GM12864 (cell line): ENCODE data around the gene PPFIA2.
"Not testable (repeated sequence)": the region's sequence is repeated elsewhere in the genome, so short reads cannot be mapped to it uniquely, and the experiment has no call there.

Experiments used
- DNase-seq: peaks from one replicate; pipeline ENCODE4 v3.0.0-alpha.2; 2011; ENCODE audit warnings: low read depth
- H3K4me3 ChIP-seq: 2 replicates; pipeline ENCODE4 v1.5.1; 2011; ENCODE audit warnings: mild to moderate bottlenecking, low read depth, low read length, control low read depth
- TF ChIP-seq, protein P1 (sequence below): IDR thresholded peaks from 2 replicates; pipeline ENCODE4 v1.5.1; 2011; ENCODE audit warnings: low read depth, mild to moderate bottlenecking, moderate library complexity, low read length, control low read depth, inconsistent platforms; ENCODE audit errors: missing control alignments

The PPFIA2 gene

DNA sequence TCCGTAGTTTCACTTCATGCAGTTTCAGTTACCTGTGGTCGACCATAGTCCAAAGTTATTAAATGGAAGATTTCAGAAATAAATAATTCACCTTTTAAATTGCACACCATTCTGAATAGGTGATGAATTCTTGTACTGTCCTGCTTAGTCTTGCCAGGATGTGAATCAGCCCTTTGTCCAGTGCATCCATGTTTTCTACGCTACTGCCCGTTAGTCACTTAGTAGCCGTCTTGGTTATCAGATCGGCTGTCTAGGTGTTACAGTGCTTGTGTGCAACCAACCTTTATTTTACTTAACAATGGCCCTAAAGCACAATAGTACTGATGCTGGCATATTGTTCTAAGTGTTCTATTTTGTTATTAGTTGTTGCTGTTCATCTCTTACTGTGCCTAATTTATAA lies 534.5 kb downstream of the PPFIA2 start:
- TF ChIP-seq, protein P1, sequence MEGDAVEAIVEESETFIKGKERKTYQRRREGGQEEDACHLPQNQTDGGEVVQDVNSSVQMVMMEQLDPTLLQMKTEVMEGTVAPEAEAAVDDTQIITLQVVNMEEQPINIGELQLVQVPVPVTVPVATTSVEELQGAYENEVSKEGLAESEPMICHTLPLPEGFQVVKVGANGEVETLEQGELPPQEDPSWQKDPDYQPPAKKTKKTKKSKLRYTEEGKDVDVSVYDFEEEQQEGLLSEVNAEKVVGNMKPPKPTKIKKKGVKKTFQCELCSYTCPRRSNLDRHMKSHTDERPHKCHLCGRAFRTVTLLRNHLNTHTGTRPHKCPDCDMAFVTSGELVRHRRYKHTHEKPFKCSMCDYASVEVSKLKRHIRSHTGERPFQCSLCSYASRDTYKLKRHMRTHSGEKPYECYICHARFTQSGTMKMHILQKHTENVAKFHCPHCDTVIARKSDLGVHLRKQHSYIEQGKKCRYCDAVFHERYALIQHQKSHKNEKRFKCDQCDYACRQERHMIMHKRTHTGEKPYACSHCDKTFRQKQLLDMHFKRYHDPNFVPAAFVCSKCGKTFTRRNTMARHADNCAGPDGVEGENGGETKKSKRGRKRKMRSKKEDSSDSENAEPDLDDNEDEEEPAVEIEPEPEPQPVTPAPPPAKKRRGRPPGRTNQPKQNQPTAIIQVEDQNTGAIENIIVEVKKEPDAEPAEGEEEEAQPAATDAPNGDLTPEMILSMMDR, result no peak
- no peak for DNase-seq

DNA sequence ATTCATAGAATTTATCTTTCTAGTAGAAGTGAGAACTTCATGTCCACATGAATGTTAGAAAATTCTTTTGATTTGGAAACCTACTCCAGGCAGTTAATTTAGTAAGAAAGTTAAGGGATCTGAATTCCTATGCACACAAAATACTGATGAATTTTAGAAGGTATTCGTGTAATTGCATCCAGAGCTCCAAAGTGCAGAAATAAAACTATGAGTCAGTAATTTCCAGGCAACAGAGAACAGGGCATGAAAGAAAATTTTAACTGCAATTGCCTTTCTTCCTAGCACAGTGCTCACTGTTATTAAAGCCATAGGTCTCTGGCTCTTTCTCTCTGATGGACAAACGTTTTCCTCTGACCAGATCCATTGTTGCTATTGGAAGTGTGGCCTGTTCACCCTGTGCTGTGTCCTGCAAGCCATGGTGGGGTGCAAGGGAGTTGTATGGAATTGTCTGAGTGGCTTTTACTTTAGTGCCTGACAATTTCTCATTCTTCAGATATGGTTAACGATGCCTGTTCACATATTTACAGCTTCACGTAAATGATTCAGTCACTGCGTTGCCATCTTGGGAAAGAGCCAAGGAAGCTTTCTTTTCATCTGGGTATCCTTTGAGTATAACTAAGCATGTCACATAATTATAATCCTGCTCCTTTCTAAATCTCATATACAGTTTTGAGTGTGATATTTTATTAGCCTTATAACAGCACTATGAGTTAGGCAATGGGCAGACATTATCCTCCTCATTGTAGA lies 536.1 kb downstream of the PPFIA2 start:
- H3K4me3 ChIP-seq, result no peak overlapping the region
- DNase-seq, result no peak
- TF ChIP-seq, protein P1, result no peak

More for the DNA sequence above, 534.5 kb downstream of the PPFIA2 start:
- no peak overlapping the region for H3K4me3 ChIP-seq

- no peak overlapping the region for H3K4me3 ChIP-seq
- TF ChIP-seq, protein P1, result no peak
- DNase-seq, result no peak
Measured at GRCh38 chr12:81221681-81222080, 537.5 kb downstream of the PPFIA2 start.

DNA sequence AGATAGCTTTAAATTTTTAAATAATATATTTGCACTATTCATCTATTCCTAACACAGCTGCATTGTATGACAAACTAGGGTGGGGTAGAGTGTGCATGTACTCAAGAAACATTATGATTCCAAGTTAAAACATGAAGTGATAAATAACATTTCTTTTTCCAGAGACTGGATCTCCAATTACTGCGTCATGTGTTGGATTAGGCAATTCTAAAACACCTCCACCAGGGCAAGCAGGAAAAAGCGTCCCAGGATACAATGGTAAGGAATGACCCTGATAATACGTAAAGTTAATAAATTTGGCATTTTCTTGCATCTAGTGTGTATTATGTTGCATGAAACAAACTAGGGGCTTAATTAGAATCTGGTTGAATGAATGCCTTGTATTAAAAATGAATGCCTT lies 542.4 kb downstream of the PPFIA2 start:
- TF ChIP-seq, protein P1, result no peak

DNA sequence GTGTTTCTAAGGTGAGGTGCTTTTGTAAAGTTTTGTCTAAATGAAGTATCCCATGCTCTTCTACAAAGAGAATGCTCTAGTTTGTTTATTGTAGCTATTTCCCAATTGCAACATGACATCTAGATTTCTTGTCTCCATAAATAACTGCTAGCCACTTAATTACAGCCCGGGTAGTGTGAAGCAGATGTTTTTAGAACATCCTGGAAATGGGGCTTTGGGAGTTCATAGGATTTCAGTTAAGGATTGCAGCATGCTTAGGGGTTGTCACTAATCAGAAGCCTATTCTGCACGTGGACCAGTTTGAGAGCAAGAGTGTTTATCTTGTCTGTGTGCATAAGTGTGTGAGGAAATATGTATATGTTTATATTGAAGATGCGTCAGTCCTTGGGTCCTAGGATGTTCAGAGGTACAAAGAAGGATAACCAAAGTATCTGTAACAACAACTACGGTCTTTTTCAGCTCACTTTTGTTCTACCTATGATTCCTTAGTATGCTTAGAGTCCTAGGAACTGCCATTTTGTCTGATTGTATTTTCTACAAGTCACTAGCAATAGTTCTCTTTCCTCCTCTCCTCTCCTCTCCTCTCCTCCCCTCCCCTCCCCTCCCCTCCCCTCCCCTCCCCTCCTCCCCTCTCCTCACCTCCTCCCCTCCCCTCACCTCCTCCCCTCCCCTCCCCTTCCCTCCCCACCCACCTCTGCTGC lies 546.0 kb downstream of the PPFIA2 start:
- H3K4me3 ChIP-seq, result no peak overlapping the region
- TF ChIP-seq, protein P1, result no peak
- DNase-seq, result no peak

More for the DNA sequence above, 542.4 kb downstream of the PPFIA2 start:
- H3K4me3 ChIP-seq, result no peak overlapping the region
- DNase-seq, result no peak

DNA sequence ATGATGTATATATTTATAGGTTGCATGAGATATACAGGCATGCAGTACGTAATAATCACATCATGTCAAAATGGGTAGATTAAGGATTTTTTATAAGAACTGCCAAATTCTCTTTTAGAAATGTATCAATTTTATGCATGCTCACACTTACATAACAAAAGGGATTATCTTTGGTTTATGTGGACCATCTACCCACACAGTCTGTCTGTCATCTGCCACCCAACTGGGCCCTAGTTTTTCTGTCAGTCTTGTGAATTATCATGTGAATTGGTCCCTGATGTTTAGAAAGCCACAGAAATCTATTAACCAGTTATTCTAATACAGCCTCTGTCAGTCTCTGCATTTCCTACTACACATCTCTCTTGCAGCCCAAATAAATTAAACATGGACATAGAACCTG lies 547.8 kb downstream of the PPFIA2 start:
- H3K4me3 ChIP-seq, result no peak overlapping the region
- TF ChIP-seq, protein P1, result no peak
- no peak for DNase-seq

DNA sequence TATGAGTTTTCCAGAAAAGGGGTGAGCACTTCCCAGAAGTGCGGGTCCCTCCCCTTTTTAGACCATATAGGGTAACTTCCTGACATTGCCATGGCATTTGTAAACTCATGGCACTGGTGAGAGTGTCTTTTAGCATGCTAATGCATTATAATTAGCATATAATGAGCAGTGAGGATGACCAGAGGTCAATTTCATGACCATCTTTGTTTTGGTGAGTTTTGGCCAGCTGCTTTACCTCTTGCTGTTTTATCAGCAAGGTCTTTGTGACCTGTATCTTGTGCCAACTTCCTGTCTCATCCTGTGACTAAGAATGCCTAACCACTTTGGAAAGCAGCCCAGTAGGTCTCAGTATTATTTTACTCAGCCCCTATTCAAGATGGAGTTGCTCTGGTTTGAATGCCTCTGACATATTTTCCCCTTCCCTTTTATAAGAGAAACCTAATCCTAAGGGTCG lies 549.4 kb downstream of the PPFIA2 start:
- not testable (repeated sequence) for H3K4me3 ChIP-seq, DNase-seq
